MM.1S (cell line): ENCODE results near the gene KLC3.

Experiments
- DNase-seq: peaks from one replicate; pipeline ENCODE4 v3.0.0-alpha.2; 2015
- H2AFZ ChIP-seq: fragments of 300-600 bp; sonication (generic); 2 replicates; pipeline ENCODE4 v1.6.0; 2016; ENCODE audit warnings: antibody characterized with exemption, low read length
- H3F3A ChIP-seq: fragments of 300-600 bp; sonication (generic); 2 replicates; pipeline ENCODE4 v1.6.1; 2016; ENCODE audit warnings: mild to moderate bottlenecking, antibody characterized with exemption, low read length, moderate library complexity, mixed read lengths; ENCODE audit not compliant: insufficient read depth
- H3K27ac ChIP-seq: fragments of 300-600 bp; sonication (generic); 2 replicates; pipeline ENCODE4 v1.5.1; 2016; ENCODE audit warnings: mild to moderate bottlenecking, low read length
- H3K27me3 ChIP-seq: fragments of 300-600 bp; sonication (generic); replicated peaks from 2 replicates; pipeline ENCODE4 v1.6.0; 2016; ENCODE audit warnings: low read length; ENCODE audit not compliant: insufficient read depth
- H3K36me3 ChIP-seq: fragments of 300-600 bp; sonication (generic); replicated peaks from 2 replicates; pipeline ENCODE4 v1.6.1; 2016; ENCODE audit warnings: mild to moderate bottlenecking, low read length, mixed read lengths; ENCODE audit not compliant: insufficient read depth
- H3K4me1 ChIP-seq: fragments of 300-600 bp; sonication (generic); 2 replicates; pipeline ENCODE4 v1.6.1; 2016; ENCODE audit warnings: low read length, mixed read lengths
- H3K4me2 ChIP-seq: fragments of 300-600 bp; sonication (generic); 2 replicates; pipeline ENCODE4 v1.6.0; 2016; ENCODE audit warnings: low read depth, low read length
- H3K4me3 ChIP-seq: fragments of 300-600 bp; sonication (generic); 2 replicates; pipeline ENCODE4 v1.5.1; 2016; ENCODE audit warnings: low read length, mixed read lengths
- H3K79me2 ChIP-seq: fragments of 300-600 bp; sonication (generic); 2 replicates; pipeline ENCODE4 v1.6.1; 2016; ENCODE audit warnings: mixed run types, low read length, mixed read lengths
- H3K9ac ChIP-seq: fragments of 300-600 bp; sonication (generic); 2 replicates; pipeline ENCODE4 v1.6.1; 2016; ENCODE audit warnings: low read length, mixed read lengths
- H3K9me2 ChIP-seq: fragments of 300-600 bp; sonication (generic); replicated peaks from 2 replicates; pipeline ENCODE4 v1.6.1; 2016; ENCODE audit warnings: mild to moderate bottlenecking, low read length, mixed read lengths; ENCODE audit not compliant: insufficient read depth
- H3K9me3 ChIP-seq: fragments of 300-600 bp; sonication (generic); replicated peaks from 2 replicates; pipeline ENCODE4 v1.6.1; 2016; ENCODE audit warnings: mild to moderate bottlenecking, low read length, mixed read lengths; ENCODE audit not compliant: insufficient read depth
- H4K20me1 ChIP-seq: fragments of 300-600 bp; sonication (generic); 2 replicates; pipeline ENCODE4 v1.6.1; 2016; ENCODE audit warnings: mild to moderate bottlenecking, low read length, moderate library complexity, mixed read lengths; ENCODE audit not compliant: insufficient read depth
- EZH2 ChIP-seq: fragments of 300-600 bp; sonication (generic); optimal IDR thresholded peaks from 2 replicates; pipeline ENCODE3; 2017; ENCODE audit warnings: low read depth, mild to moderate bottlenecking, antibody characterized with exemption, low read length, mixed read lengths
- EZH2phosphoT487 ChIP-seq: fragments of 300-600 bp; sonication (generic); IDR thresholded peaks from 2 replicates; pipeline ENCODE4 v1.6.1; 2018; ENCODE audit warnings: antibody characterized with exemption, low read length
- TF ChIP-seq, protein P1 (sequence below): fragments of 300-600 bp; sonication (generic); IDR thresholded peaks from 2 replicates; pipeline ENCODE4 v1.5.1; 2016; ENCODE audit warnings: antibody characterized with exemption, low read length, mixed read lengths

The KLC3 gene

DNA sequence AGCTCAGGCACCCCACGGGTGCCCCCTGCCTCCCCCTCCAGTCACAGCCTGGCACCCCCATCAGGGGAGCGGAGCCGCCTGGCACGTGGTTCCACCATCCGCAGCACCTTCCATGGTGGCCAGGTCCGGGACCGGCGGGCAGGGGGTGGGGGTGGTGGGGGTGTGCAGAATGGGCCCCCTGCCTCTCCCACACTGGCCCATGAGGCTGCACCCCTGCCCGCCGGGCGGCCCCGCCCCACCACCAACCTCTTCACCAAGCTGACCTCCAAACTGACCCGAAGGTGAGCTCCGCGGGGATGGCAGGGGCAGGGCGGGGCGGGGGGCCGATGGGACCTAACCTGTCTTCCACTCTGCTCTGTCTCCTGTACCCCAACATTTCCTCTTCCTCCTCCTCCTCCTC lies 42.9 kb upstream of the KLC3 start:
- Histone ChIP-seq H3K9me2 (no peaks in the 10 kb centered on the region), H3K79me2 (no peaks in the 10 kb centered on the region), H3K9ac (no peak overlapping the region), H3K4me2 (no peak overlapping the region), H3K9me3 (no peaks in the 10 kb centered on the region), H3F3A (no peaks in the 10 kb centered on the region), H3K27ac (no peak overlapping the region), H3K4me3 (no peak overlapping the region), H3K27me3 (no peaks in the 10 kb centered on the region), H3K4me1 (no peaks in the 10 kb centered on the region), H3K36me3 (no peaks in the 10 kb centered on the region), H2AFZ (no peak overlapping the region), H4K20me1 (no peaks in the 10 kb centered on the region)
- TF ChIP-seq EZH2, result no peak
- no peak for TF ChIP-seq EZH2phosphoT487
- TF ChIP-seq, protein P1, sequence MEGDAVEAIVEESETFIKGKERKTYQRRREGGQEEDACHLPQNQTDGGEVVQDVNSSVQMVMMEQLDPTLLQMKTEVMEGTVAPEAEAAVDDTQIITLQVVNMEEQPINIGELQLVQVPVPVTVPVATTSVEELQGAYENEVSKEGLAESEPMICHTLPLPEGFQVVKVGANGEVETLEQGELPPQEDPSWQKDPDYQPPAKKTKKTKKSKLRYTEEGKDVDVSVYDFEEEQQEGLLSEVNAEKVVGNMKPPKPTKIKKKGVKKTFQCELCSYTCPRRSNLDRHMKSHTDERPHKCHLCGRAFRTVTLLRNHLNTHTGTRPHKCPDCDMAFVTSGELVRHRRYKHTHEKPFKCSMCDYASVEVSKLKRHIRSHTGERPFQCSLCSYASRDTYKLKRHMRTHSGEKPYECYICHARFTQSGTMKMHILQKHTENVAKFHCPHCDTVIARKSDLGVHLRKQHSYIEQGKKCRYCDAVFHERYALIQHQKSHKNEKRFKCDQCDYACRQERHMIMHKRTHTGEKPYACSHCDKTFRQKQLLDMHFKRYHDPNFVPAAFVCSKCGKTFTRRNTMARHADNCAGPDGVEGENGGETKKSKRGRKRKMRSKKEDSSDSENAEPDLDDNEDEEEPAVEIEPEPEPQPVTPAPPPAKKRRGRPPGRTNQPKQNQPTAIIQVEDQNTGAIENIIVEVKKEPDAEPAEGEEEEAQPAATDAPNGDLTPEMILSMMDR, result no peak
- DNase-seq, result no peak

- Histone ChIP-seq H3K9me3 (no peaks in the 10 kb centered on the region), H3K4me2 (no peak overlapping the region), H3K36me3 (no peaks in the 10 kb centered on the region), H3K4me1 (no peaks in the 10 kb centered on the region), H3K9me2 (no peaks in the 10 kb centered on the region), H3K27ac (no peak overlapping the region), H3K27me3 (no peaks in the 10 kb centered on the region), H3F3A (no peaks in the 10 kb centered on the region), H2AFZ (no peak overlapping the region), H3K79me2 (no peaks in the 10 kb centered on the region), H3K4me3 (no peak overlapping the region), H4K20me1 (no peaks in the 10 kb centered on the region), H3K9ac (no peak overlapping the region)
- TF ChIP-seq, protein P1, result no peak
- TF ChIP-seq EZH2phosphoT487 (no peak), EZH2 (no peak)
- DNase-seq, result no peak
These were observed 42.3 kb upstream of the KLC3 start for GRCh38 chr19:45298264-45298663.

- H2AFZ ChIP-seq, result no peak overlapping the region
- no peaks in the 10 kb centered on the region for H3K9me3 ChIP-seq
- no peak for TF ChIP-seq EZH2
- TF ChIP-seq, protein P1, result no peak
- no peak for TF ChIP-seq EZH2phosphoT487
- no peaks in the 10 kb centered on the region for H4K20me1 ChIP-seq
- H3K27ac ChIP-seq, result no peak overlapping the region
- no peaks in the 10 kb centered on the region for H3F3A ChIP-seq
- 0 out of 2 replicates have a peak, but pooled peaks cover 4% of the 10 kb centered on the region for H3K27me3 ChIP-seq
- no peaks in the 10 kb centered on the region for H3K79me2 ChIP-seq
- no peaks in the 10 kb centered on the region for H3K9me2 ChIP-seq
- H3K9ac ChIP-seq, result no peak overlapping the region
- H3K36me3 ChIP-seq, result no peaks in the 10 kb centered on the region
- no peak overlapping the region for H3K4me2 ChIP-seq
- H3K4me1 ChIP-seq, result no peaks in the 10 kb centered on the region
- DNase-seq, result no peak
- H3K4me3 ChIP-seq, result no peak overlapping the region
These were observed 40.8 kb upstream of the KLC3 start for GRCh38 chr19:45299719-45300118.
